Vagina (tissue), 2 donors: ENCODE measurements around the gene TSC22D4.

Experiments used
- POLR2A ChIP-seq, 2 donors: fragments of 450-650 bp; IDR thresholded peaks; one replicate each; pipeline ENCODE4 v1.6.1; 2017; ENCODE audit warnings: antibody characterized with exemption in 2 of 2, mild to moderate bottlenecking in 2 of 2, moderate library complexity in 2 of 2
- POLR2AphosphoS5 ChIP-seq, 2 donors: sonication (generic); formaldehyde crosslinking; IDR thresholded peaks; one replicate each; pipeline ENCODE4 v1.9.0; 2017; ENCODE audit warnings: antibody characterized with exemption in 2 of 2, mild to moderate bottlenecking in 2 of 2, low read depth in 1 of 2; ENCODE audit not compliant: insufficient read depth in 1 of 2
- TF ChIP-seq, protein P1 (sequence below), 3 experiments: fragments of 450-650 bp in 2 of 3; fragments of 200-600 bp in 1 of 3; sonication (generic) in 1 of 3; IDR thresholded peaks; one replicate each; pipeline ENCODE4 v1.5.1; 2017 to 2019; ENCODE audit warnings: antibody characterized with exemption in 3 of 3, mild to moderate bottlenecking in 2 of 3, moderate library complexity in 2 of 3

DNA sequence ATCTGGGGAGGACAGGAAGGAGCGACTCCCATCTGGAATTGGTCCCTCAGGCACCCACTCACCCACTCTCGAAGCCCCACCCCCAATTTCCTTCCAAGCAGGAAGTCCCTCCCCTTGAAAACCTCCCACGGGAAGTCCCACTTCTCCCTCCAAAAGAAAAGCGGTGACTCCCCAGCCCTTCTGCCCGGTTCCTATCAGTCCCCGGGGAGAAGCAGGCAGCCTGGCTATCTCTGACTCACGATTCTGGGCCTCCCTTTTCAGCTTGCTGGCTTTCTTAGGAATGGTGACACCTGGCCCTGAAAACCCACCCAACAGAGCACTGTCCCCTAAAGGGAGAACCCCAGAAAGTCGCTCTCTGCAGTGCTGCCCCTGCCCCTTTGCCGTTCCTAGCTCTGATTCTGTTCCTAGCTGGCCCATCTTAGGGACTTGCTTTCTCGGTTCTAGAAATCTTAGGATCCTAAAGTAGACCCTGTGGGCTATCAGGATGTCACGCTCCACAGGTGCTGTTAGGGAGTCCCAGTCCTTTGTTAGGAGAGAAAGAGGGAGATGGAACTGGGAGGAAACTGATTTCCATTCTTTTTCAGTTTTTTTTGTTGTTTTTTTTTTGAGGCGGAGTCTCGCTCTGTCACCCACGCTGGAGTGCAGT is 6.0 kb downstream of the TSC22D4 start:
- TF ChIP-seq, protein P1, sequence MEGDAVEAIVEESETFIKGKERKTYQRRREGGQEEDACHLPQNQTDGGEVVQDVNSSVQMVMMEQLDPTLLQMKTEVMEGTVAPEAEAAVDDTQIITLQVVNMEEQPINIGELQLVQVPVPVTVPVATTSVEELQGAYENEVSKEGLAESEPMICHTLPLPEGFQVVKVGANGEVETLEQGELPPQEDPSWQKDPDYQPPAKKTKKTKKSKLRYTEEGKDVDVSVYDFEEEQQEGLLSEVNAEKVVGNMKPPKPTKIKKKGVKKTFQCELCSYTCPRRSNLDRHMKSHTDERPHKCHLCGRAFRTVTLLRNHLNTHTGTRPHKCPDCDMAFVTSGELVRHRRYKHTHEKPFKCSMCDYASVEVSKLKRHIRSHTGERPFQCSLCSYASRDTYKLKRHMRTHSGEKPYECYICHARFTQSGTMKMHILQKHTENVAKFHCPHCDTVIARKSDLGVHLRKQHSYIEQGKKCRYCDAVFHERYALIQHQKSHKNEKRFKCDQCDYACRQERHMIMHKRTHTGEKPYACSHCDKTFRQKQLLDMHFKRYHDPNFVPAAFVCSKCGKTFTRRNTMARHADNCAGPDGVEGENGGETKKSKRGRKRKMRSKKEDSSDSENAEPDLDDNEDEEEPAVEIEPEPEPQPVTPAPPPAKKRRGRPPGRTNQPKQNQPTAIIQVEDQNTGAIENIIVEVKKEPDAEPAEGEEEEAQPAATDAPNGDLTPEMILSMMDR (IDR thresholded peaks at IDR 0.05), result no peak
- no peak for TF ChIP-seq POLR2A (IDR thresholded peaks at IDR 0.05)
- TF ChIP-seq POLR2AphosphoS5 (IDR thresholded peaks at IDR 0.05; ENCODE audit: insufficient read depth in 1 of 2, low read depth in 1 of 2), result no peak
